Uterus (tissue), 4 donors: ENCODE results near the gene LPXN. TPM values are rescaled to one million over a fixed set of nuclear protein-coding genes. Genes with fewer than 3 reads are reported as not detected.

Experiments
- DNase-seq, 2 donors: peaks; one replicate each; pipeline ENCODE4 v3.0.0-alpha.2; 2019 to 2020
- H3K27ac ChIP-seq, 2 donors: fragments of 200-600 bp; sonication (generic); 1 replicate in 1 of 2; 2 replicates in 1 of 2; pipeline ENCODE4 v1.5.1; 2016 to 2018
- H3K27me3 ChIP-seq, 2 donors: fragments of 200-600 bp; sonication (generic); one replicate each; pipeline ENCODE4 v1.5.1; 2018 to 2019; ENCODE audit warnings: control low read depth in 1 of 2
- H3K36me3 ChIP-seq, 2 donors: fragments of 200-600 bp; sonication (generic); one replicate each; pipeline ENCODE4 v1.5.1; 2019; ENCODE audit warnings: control low read depth in 1 of 2
- H3K4me1 ChIP-seq, 2 donors: fragments of 200-600 bp; sonication (generic); one replicate each; pipeline ENCODE4 v1.5.1; 2018 to 2019; ENCODE audit warnings: control low read depth in 1 of 2
- H3K4me3 ChIP-seq, 2 donors: fragments of 200-600 bp; sonication (generic); 1 replicate in 1 of 2; 2 replicates in 1 of 2; pipeline ENCODE4 v1.5.1; 2018 to 2019; ENCODE audit warnings: mild to moderate bottlenecking in 1 of 2
- H3K9me3 ChIP-seq, 2 donors: fragments of 200-600 bp; sonication (generic); one replicate each; pipeline ENCODE4 v1.5.1; 2019; ENCODE audit warnings: control low read depth in 1 of 2
- POLR2A ChIP-seq, 2 donors: fragments of 450-650 bp; IDR thresholded peaks; one replicate each; pipeline ENCODE4 v1.6.1; 2016; ENCODE audit warnings: antibody characterized with exemption in 2 of 2, mild to moderate bottlenecking in 1 of 2, moderate library complexity in 1 of 2
- intact Hi-C: fragments of 100-400 bp; cut with DNase I; formaldehyde crosslinking; loops from one replicate; pipeline ENCODE4 v1.15.1; 2023; ENCODE audit warnings: low total_unique reads
- total RNA-seq, 4 donors: library from RNA; depleted of rRNA in 3 of 4; stranded (reverse); fragments of >200 nt in 3 of 4; gene quantifications; one replicate each; pipeline versions ENCODE4 v1.1.0 to v1.2.4, GENCODE V29; 2014 to 2023
- TF ChIP-seq, protein P1 (sequence below), 4 experiments: fragments of 200-600 bp in 2 of 4; fragments of 450-650 bp in 2 of 4; sonication (generic) in 2 of 4; IDR thresholded peaks; one replicate each; pipeline ENCODE4 v1.5.1; 2016 to 2019; ENCODE audit warnings: antibody characterized with exemption in 4 of 4, mild to moderate bottlenecking in 2 of 4, moderate library complexity in 1 of 4
- donor health status: DM: yes; HTN: yes; CAD: no.

The LPXN gene
- total RNA-seq, 4 donors from 2014 or later: 0.59 to 11.1 (median 8.8) TPM

DNA sequence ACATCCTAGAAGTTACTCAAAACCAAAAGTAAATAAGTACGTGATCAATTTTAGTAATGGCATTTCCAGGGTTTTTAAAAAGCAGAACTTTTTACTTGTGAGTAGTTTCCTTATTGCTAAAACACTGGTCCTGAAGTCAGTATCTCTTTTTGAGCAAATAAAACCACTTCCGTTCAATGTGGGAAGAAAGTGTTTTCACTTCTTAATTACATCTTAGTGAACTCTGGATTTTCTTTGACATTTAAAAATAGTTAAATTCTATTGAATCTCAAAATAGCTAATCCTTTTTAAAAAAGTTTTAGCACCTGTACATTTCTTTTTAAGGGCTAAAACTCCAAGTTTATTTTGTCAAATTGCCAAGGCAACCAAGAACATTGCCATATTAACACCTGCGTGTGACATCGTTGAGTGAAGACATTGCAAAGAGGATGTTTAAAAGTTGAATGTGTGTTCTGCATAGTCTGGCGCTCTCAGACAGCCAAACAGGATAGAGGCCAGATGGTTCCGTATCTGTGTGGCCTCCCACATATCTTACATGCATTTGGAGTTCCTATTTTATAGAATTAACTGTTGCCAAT lies 50.5 kb downstream of the LPXN start:
- Histone ChIP-seq H3K9me3 (no peaks in the 10 kb centered on the region), H3K4me3 (no peak overlapping the region), H3K27ac (no peak overlapping the region), H3K27me3 (no peaks in the 10 kb centered on the region), H3K4me1 (no peaks in the 10 kb centered on the region), H3K36me3 (no peaks in the 10 kb centered on the region)
- intact Hi-C loops: no loop called here
- DNase-seq: no peak
- TF ChIP-seq, protein P1, sequence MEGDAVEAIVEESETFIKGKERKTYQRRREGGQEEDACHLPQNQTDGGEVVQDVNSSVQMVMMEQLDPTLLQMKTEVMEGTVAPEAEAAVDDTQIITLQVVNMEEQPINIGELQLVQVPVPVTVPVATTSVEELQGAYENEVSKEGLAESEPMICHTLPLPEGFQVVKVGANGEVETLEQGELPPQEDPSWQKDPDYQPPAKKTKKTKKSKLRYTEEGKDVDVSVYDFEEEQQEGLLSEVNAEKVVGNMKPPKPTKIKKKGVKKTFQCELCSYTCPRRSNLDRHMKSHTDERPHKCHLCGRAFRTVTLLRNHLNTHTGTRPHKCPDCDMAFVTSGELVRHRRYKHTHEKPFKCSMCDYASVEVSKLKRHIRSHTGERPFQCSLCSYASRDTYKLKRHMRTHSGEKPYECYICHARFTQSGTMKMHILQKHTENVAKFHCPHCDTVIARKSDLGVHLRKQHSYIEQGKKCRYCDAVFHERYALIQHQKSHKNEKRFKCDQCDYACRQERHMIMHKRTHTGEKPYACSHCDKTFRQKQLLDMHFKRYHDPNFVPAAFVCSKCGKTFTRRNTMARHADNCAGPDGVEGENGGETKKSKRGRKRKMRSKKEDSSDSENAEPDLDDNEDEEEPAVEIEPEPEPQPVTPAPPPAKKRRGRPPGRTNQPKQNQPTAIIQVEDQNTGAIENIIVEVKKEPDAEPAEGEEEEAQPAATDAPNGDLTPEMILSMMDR (IDR thresholded peaks at IDR 0.05): no peak
- no peak for TF ChIP-seq POLR2A (IDR thresholded peaks at IDR 0.05)

DNA sequence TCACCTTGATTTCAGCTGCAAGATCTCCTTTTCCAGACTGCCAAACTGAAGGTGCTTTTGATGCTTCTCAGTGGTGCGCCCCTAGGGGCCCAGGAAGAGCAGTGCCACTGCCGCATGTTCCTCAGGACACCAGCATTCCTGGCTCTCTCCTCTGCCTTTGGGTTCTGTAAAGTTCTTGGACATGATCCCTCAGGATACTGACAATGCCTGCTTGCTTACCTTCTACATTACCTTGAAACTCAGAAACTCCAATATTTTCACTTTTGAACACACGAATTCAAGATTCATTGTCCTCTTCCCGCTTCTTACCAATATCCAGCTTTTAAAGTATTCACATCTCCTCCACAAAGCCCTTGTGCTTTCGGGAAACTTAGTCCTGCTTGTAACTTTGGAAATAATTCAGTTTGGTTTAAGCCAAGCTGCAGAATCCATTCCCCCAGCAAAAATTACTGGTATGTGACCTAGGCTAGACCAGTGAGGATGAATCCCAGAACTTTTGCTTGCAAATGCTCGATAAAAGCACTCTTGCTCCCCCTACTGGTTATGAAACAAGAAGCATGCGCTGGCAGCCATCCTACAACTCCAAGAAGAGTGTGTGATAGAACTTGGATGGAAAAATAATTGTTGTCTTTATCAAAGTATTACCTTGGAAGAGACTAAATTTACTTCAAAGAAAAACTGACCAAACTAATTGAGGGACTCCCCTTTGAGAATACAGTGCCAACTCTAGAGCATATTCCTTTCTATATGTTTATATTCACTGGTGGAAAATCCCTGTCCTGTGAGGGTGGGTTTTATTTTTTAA lies 51.2 kb downstream of the LPXN start:
- H3K36me3 ChIP-seq: no peaks in the 10 kb centered on the region
- H3K4me1 ChIP-seq: no peaks in the 10 kb centered on the region
- H3K27ac ChIP-seq: peak overlapping the region in 1 of 2 donors; percentile 28
- intact Hi-C loops: no loop called here
- H3K27me3 ChIP-seq: no peaks in the 10 kb centered on the region
- TF ChIP-seq, protein P1 (IDR thresholded peaks at IDR 0.05): peak; percentile 59 to 68 (median 66)
- TF ChIP-seq POLR2A (IDR thresholded peaks at IDR 0.05): no peak
- H3K9me3 ChIP-seq: no peaks in the 10 kb centered on the region
- peak; percentile 63 to 74 for DNase-seq
- no peak overlapping the region for H3K4me3 ChIP-seq

DNA sequence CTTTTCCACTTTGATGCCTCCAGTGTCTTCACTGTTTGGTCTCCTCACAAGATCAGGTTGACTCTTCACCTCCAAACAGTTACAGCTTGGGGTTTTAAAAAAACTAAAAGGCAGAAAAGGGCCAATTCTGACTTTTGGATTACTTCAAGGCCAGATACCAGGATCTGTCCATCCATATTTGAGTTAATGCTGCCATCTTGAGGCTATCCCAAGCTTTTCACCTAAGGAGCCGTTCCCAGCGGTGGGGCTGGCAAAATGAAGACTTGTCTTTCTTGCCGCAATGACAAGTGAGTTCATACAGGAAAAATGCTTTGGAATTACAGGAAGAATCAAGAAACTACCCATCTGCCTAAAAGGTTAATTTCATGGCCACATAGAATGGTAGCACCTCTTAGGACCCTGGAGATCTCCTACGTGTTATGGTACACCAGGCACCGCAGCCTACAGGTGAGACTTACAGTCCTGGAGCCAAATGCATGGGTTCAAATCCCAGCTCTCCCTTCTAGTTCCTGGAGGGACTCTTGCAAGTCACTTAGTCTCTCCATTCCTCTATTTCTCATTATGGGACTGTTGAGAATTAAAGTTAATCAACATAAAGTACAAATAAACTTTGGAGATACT lies 61.8 kb downstream of the LPXN start:
- no peaks in the 10 kb centered on the region for H3K36me3 ChIP-seq
- no peak overlapping the region for H3K4me3 ChIP-seq
- DNase-seq: no peak
- no peaks in the 10 kb centered on the region for H3K4me1 ChIP-seq
- H3K27me3 ChIP-seq: no peaks in the 10 kb centered on the region
- H3K27ac ChIP-seq: no peak overlapping the region
- intact Hi-C loops: no loop called here
- no peaks in the 10 kb centered on the region for H3K9me3 ChIP-seq
- TF ChIP-seq, protein P1 (IDR thresholded peaks at IDR 0.05): peak; percentile 25 to 40 (median 37)
- no peak for TF ChIP-seq POLR2A (IDR thresholded peaks at IDR 0.05)

DNA sequence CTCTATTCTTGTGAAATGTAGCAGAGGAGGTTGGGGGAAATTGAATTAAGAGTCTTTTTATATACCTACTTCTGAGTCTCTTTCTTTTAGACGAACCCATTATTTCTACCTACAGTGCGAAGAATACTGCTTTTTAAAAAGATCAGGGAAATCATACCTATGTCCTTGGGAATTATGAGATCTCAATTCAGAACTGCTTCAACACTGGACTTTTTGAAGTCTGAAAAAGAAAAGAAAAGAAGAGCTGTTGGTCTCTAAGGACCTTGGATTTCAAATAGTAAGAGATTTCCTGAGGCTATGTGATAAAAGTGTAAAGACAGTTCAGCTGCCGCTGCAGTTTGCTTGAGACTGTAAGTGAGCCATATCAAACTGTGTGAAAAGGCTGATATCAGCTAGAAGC lies 64.0 kb downstream of the LPXN start:
- no peak for DNase-seq
- intact Hi-C loops: no loop called here
- Histone ChIP-seq H3K9me3 (no peaks in the 10 kb centered on the region), H3K4me1 (no peaks in the 10 kb centered on the region), H3K36me3 (no peaks in the 10 kb centered on the region), H3K27ac (no peak overlapping the region), H3K27me3 (no peaks in the 10 kb centered on the region), H3K4me3 (no peak overlapping the region)
- no peak for TF ChIP-seq POLR2A (IDR thresholded peaks at IDR 0.05)
- TF ChIP-seq, protein P1 (IDR thresholded peaks at IDR 0.05): no peak

DNA sequence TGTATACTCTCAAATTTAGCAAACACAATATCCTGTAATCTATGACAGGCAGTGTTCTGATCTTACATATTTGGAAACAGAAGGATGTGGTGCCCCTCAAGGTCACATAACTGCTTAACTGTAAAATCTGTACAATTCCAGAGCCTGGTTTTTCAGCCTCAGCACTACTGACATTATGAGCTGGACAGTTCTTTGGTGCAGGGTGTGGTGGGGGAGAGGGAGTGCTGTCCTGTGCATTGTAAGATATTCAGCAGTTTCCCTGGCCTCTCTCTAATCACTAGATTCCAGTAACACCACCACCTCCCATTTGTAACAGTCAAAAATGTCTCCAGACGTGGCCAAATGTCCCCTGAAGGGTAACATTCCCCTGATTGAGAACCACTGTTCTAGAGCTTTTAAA lies 65.9 kb downstream of the LPXN start:
- no peak for DNase-seq
- TF ChIP-seq, protein P1 (IDR thresholded peaks at IDR 0.05): no peak
- no peak for TF ChIP-seq POLR2A (IDR thresholded peaks at IDR 0.05)
- Histone ChIP-seq H3K27ac (no peak overlapping the region), H3K27me3 (no peaks in the 10 kb centered on the region), H3K4me1 (no peaks in the 10 kb centered on the region), H3K9me3 (no peaks in the 10 kb centered on the region), H3K4me3 (no peak overlapping the region), H3K36me3 (no peaks in the 10 kb centered on the region)
- intact Hi-C loops: no loop called here
